Astrocyte (in vitro differentiated cells and primary cell): Measurements from ENCODE around the gene C1D. TPM values are rescaled to one million over a fixed set of nuclear protein-coding genes. Genes with fewer than 3 reads are reported as not detected.

ENCODE experiments used
- DNase-seq: peaks from one replicate; pipeline ENCODE4 v3.0.0-alpha.2; 2010; ENCODE audit warnings: low read depth
- FAIRE-seq: peaks from 2 replicates; lab custom pipeline; 2011; peaks lifted over from hg19 to GRCh38; lab: Jason Lieb, UNC
- H2AFZ ChIP-seq: 2 replicates; pipeline ENCODE4 v1.6.0; 2012; ENCODE audit warnings: low read depth, low read length, inconsistent platforms
- H3K27ac ChIP-seq: 2 replicates; pipeline ENCODE4 v1.5.1; 2011; ENCODE audit warnings: low read depth, low read length, inconsistent platforms
- H3K27me3 ChIP-seq: 2 replicates; pipeline ENCODE4 v1.6.0; 2011; ENCODE audit warnings: low read length, inconsistent platforms; ENCODE audit not compliant: insufficient read depth
- H3K36me3 ChIP-seq: 2 replicates; pipeline ENCODE4 v1.5.1; 2011; ENCODE audit warnings: low read length, inconsistent platforms; ENCODE audit not compliant: insufficient read depth
- H3K4me1 ChIP-seq: 2 replicates; pipeline ENCODE4 v1.5.1; 2011; ENCODE audit warnings: low read length, inconsistent platforms; ENCODE audit not compliant: insufficient read depth
- H3K4me2 ChIP-seq: 2 replicates; pipeline ENCODE4 v1.6.0; 2012; ENCODE audit warnings: low read length, inconsistent platforms
- H3K4me3 ChIP-seq: 2 replicates; pipeline ENCODE4 v1.5.1; 2011; ENCODE audit warnings: low read depth, mild to moderate bottlenecking, low read length, inconsistent platforms; ENCODE audit not compliant: insufficient read depth
- H3K79me2 ChIP-seq: 2 replicates; pipeline ENCODE4 v1.6.0; 2012; ENCODE audit warnings: mild to moderate bottlenecking, low read length, inconsistent platforms; ENCODE audit not compliant: insufficient read depth
- H3K9ac ChIP-seq: 2 replicates; pipeline ENCODE4 v1.6.0; 2012; ENCODE audit warnings: mild to moderate bottlenecking, low read length, inconsistent platforms
- H3K9me3 ChIP-seq: 2 replicates; pipeline ENCODE4 v1.5.1; 2012; ENCODE audit warnings: low read depth, mild to moderate bottlenecking, low read length, inconsistent platforms; ENCODE audit not compliant: insufficient read depth
- H4K20me1 ChIP-seq: 2 replicates; pipeline ENCODE4 v1.6.0; 2012; ENCODE audit warnings: low read length, inconsistent platforms; ENCODE audit not compliant: insufficient read depth
- H3K27ac Mint-ChIP-seq: one replicate; pipeline ENCODE4 v1.8.0; 2021; ENCODE audit warnings: mild to moderate bottlenecking, mixed read lengths; ENCODE audit not compliant: unreplicated experiment
- H3K27me3 Mint-ChIP-seq: one replicate; pipeline ENCODE4 v1.8.0; 2021; ENCODE audit warnings: low read depth, mixed read lengths; ENCODE audit not compliant: unreplicated experiment
- H3K36me3 Mint-ChIP-seq: one replicate; pipeline ENCODE4 v1.8.0; 2021; ENCODE audit warnings: low read depth, mixed read lengths; ENCODE audit not compliant: unreplicated experiment
- H3K4me1 Mint-ChIP-seq: one replicate; pipeline ENCODE4 v1.8.0; 2021; ENCODE audit warnings: low read depth, mixed read lengths; ENCODE audit not compliant: unreplicated experiment
- H3K4me3 Mint-ChIP-seq: one replicate; pipeline ENCODE4 v1.8.0; 2021; ENCODE audit warnings: mild to moderate bottlenecking, moderate library complexity, mixed read lengths; ENCODE audit not compliant: unreplicated experiment
- H3K9me3 Mint-ChIP-seq: one replicate; pipeline ENCODE4 v1.8.0; 2021; ENCODE audit warnings: mild to moderate bottlenecking, mixed read lengths; ENCODE audit not compliant: unreplicated experiment
- EZH2 ChIP-seq: IDR thresholded peaks from 2 replicates; pipeline ENCODE4 v1.6.1; 2012; ENCODE audit warnings: mild to moderate bottlenecking, low read length, inconsistent platforms; ENCODE audit not compliant: insufficient read depth
- total RNA-seq: library from RNA; stranded (reverse); gene quantifications from 2 replicates; pipeline ENCODE4 v1.2.1, GENCODE V29; 2021
- TF ChIP-seq, protein P1 (sequence below): IDR thresholded peaks from 2 replicates; pipeline ENCODE4 v1.5.1; 2011; ENCODE audit warnings: low read depth, mild to moderate bottlenecking, inconsistent platforms, low read length, moderate library complexity; ENCODE audit not compliant: insufficient read depth

Gene C1D
- total RNA-seq, 1 donor from 2014 or later = 21.8 TPM

DNA sequence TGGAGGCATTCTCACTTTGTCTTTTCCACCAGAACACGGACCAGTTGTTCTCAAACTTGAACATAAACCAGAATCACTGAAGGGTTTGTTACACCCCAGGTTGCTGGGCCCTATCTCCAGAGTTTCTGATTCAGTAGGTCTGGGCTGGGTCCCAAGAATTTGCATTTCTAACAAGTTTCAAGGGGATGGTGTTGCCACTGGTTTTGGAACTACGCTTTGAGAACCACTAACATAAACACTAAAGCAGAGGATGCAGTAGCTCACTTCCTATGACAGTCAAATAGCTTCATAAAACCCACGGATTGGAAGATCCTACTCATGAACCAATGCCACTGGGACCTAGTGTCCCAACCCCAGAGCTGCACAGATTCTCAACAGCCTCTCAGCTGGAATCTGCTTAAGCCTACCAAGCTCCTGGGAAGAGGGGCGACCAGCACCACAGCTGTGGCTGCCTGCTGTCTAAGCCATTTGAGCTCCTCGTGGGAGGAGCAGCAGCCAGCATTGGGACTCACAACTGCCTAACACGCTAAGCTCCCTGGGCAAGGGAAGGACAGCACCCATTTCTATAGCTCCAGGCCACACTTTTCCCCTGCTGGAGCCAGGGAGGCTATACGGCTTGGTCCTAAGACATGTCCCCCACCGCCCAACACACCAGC, 62.5 kb downstream of the C1D start:
- H3K9ac ChIP-seq = no peak overlapping the region
- no peak for TF ChIP-seq EZH2
- TF ChIP-seq, protein P1, sequence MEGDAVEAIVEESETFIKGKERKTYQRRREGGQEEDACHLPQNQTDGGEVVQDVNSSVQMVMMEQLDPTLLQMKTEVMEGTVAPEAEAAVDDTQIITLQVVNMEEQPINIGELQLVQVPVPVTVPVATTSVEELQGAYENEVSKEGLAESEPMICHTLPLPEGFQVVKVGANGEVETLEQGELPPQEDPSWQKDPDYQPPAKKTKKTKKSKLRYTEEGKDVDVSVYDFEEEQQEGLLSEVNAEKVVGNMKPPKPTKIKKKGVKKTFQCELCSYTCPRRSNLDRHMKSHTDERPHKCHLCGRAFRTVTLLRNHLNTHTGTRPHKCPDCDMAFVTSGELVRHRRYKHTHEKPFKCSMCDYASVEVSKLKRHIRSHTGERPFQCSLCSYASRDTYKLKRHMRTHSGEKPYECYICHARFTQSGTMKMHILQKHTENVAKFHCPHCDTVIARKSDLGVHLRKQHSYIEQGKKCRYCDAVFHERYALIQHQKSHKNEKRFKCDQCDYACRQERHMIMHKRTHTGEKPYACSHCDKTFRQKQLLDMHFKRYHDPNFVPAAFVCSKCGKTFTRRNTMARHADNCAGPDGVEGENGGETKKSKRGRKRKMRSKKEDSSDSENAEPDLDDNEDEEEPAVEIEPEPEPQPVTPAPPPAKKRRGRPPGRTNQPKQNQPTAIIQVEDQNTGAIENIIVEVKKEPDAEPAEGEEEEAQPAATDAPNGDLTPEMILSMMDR = no peak
- no peaks in the 10 kb centered on the region for H3K36me3 Mint-ChIP-seq
- H3K27me3 ChIP-seq = no peaks in the 10 kb centered on the region
- H3K4me3 ChIP-seq = no peak overlapping the region
- no peaks in the 10 kb centered on the region for H3K79me2 ChIP-seq
- H3K27ac Mint-ChIP-seq = no peak overlapping the region
- no peaks in the 10 kb centered on the region for H3K36me3 ChIP-seq
- no peaks in the 10 kb centered on the region for H3K9me3 ChIP-seq
- peaks cover 11% of the 10 kb centered on the region for H3K4me1 ChIP-seq
- FAIRE-seq (no peak), DNase-seq (peak; percentile 47)
- peaks cover 13% of the 10 kb centered on the region for H3K27me3 Mint-ChIP-seq
- no peak overlapping the region for H2AFZ ChIP-seq
- H3K27ac ChIP-seq = no peak overlapping the region
- peaks cover 16% of the 10 kb centered on the region for H3K9me3 Mint-ChIP-seq
- no peaks in the 10 kb centered on the region for H4K20me1 ChIP-seq
- H3K4me3 Mint-ChIP-seq = no peak overlapping the region
- no peaks in the 10 kb centered on the region for H3K4me1 Mint-ChIP-seq
- H3K4me2 ChIP-seq = no peak overlapping the region

DNA sequence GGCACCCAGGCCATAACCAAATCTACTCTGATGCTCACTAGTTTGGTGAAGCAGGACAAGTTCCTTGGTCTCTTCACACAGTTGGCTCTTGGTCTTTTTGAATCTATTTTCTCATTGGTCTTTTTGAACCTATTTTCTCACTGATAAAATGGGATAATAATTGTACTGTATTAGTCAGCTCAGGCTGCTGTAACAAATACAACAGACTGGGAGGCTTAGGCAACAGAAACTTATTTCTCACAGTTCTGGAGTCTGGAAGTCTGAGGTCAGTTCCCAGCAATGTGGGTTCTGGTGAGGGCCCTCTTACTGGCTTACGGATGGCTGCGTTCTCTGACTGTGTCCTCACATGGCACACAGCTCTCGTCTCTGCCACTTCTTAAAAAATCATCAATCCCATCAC, 63.5 kb downstream of the C1D start:
- Mint-ChIP-seq H3K4me1 (no peaks in the 10 kb centered on the region), H3K27me3 (peaks cover 12% of the 10 kb centered on the region), H3K4me3 (no peak overlapping the region), H3K36me3 (no peaks in the 10 kb centered on the region), H3K9me3 (peaks cover 16% of the 10 kb centered on the region), H3K27ac (no peak overlapping the region)
- DNase-seq (no peak), FAIRE-seq (no peak)
- Histone ChIP-seq H3K27ac (no peak overlapping the region), H3K27me3 (no peaks in the 10 kb centered on the region), H3K9ac (no peak overlapping the region), H3K4me2 (no peak overlapping the region), H3K4me1 (peaks cover 11% of the 10 kb centered on the region), H3K36me3 (no peaks in the 10 kb centered on the region), H3K79me2 (no peaks in the 10 kb centered on the region), H3K4me3 (no peak overlapping the region), H3K9me3 (no peaks in the 10 kb centered on the region), H4K20me1 (no peaks in the 10 kb centered on the region), H2AFZ (no peak overlapping the region)
- TF ChIP-seq, protein P1 = no peak
- no peak for TF ChIP-seq EZH2

DNA sequence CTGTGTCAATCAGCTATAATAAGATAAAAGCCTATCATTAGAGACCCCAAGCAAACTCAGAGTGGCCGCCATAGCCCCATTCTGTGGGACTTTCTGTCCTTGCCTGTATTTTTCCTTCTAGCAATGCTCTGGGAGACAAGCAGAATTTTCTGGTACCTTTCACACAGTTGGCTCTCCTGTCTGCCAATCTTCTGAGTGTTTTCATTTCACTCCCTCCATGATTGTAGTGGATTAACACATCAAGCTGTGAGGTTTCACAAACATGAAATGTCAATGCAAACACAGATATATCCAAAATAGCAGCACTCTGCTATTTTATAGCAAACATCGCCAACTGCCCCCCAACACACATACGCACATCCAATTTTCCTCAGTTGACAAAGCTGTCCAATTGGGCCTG, 64.9 kb downstream of the C1D start:
- H3K36me3 ChIP-seq = no peaks in the 10 kb centered on the region
- peaks cover 7% of the 10 kb centered on the region for H3K9me3 Mint-ChIP-seq
- H3K4me3 ChIP-seq = no peak overlapping the region
- H3K4me2 ChIP-seq = peak overlapping the region; percentile 79
- FAIRE-seq = no peak
- H3K4me3 Mint-ChIP-seq = no peak overlapping the region
- no peak overlapping the region for H2AFZ ChIP-seq
- peak overlapping the region; percentile 4 for H3K9ac ChIP-seq
- no peak overlapping the region for H3K27ac Mint-ChIP-seq
- H3K27me3 ChIP-seq = no peaks in the 10 kb centered on the region
- H3K4me1 ChIP-seq = peaks cover 11% of the 10 kb centered on the region
- no peak overlapping the region for H3K27ac ChIP-seq
- H3K36me3 Mint-ChIP-seq = no peaks in the 10 kb centered on the region
- no peaks in the 10 kb centered on the region for H3K27me3 Mint-ChIP-seq
- no peak for DNase-seq
- no peaks in the 10 kb centered on the region for H3K4me1 Mint-ChIP-seq
- TF ChIP-seq EZH2 = no peak
- TF ChIP-seq, protein P1 = no peak
- no peaks in the 10 kb centered on the region for H3K9me3 ChIP-seq
- H3K79me2 ChIP-seq = no peaks in the 10 kb centered on the region
- no peaks in the 10 kb centered on the region for H4K20me1 ChIP-seq
